NT2/D1 (cell line): ENCODE measurements around the gene MBNL1.

Experiments
- DNase-seq: peaks from one replicate; pipeline ENCODE4 v3.0.0-alpha.2; 2011; ENCODE audit warnings: low read depth, low spot score
- H3K27me3 ChIP-seq: 2 replicates; pipeline ENCODE4 v1.6.0; 2011; ENCODE audit warnings: mild to moderate bottlenecking; ENCODE audit not compliant: insufficient read length, insufficient read depth
- H3K36me3 ChIP-seq: 2 replicates; pipeline ENCODE4 v1.6.1; 2011; ENCODE audit warnings: mild to moderate bottlenecking, low read length, mixed read lengths; ENCODE audit not compliant: insufficient read depth, insufficient read length
- H3K4me1 ChIP-seq: 2 replicates; pipeline ENCODE4 v1.5.1; 2011; ENCODE audit not compliant: insufficient read depth, insufficient read length
- H3K4me3 ChIP-seq: 2 replicates; pipeline ENCODE4 v1.5.1; 2011; ENCODE audit warnings: low read depth; ENCODE audit not compliant: insufficient read length
- H3K9ac ChIP-seq: 2 replicates; pipeline ENCODE4 v1.6.0; 2011; ENCODE audit warnings: low read depth; ENCODE audit not compliant: insufficient read length
- H3K9me3 ChIP-seq: 2 replicates; pipeline ENCODE4 v1.5.1; 2011; ENCODE audit warnings: mild to moderate bottlenecking, low read length; ENCODE audit not compliant: insufficient read depth
- SUZ12 ChIP-seq: IDR thresholded peaks from 2 replicates; pipeline ENCODE4 v1.6.1; 2011; ENCODE audit not compliant: insufficient read length, insufficient read depth; ENCODE audit errors: extremely low read depth
- YY1 ChIP-seq: IDR thresholded peaks from 2 replicates; pipeline ENCODE4 v1.6.1; 2011; ENCODE audit not compliant: insufficient read length, insufficient read depth
- ZNF274 ChIP-seq: IDR thresholded peaks from 2 replicates; pipeline ENCODE4 v1.6.1; 2011; ENCODE audit warnings: mild to moderate bottlenecking, low read depth, low read length

Gene MBNL1, protein sequence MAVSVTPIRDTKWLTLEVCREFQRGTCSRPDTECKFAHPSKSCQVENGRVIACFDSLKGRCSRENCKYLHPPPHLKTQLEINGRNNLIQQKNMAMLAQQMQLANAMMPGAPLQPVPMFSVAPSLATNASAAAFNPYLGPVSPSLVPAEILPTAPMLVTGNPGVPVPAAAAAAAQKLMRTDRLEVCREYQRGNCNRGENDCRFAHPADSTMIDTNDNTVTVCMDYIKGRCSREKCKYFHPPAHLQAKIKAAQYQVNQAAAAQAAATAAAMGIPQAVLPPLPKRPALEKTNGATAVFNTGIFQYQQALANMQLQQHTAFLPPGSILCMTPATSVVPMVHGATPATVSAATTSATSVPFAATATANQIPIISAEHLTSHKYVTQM

DNA sequence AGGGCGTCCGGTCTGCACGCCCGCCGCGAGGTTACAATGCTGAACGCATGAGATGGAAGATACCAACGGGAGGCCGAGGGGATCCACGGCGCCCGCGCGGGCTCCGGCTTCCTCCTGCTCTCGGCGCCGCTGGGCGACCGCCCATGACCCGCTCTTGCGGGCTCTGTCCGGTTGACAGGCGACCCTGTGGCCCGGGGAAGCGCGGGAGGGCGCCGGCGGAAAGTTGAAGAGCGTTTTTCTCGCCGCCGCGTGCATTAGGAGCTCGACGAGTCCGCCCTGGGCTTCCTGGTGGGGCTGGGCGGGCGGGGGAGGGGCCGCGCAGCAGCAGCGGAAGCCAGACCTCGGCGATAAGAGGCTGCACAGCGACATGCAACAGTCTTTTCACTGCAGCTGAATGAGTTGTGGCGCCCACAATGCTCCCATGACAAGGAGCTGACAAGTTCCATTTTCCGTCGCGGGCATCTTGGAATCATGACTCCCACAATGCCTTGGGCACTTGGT, at the start of gene MBNL1:
MBNL1 (plus strand) TSS at position 375 of the 501 bp plus-strand sequence. CDS start 31,265 bp downstream, outside the sequence.
- no peaks in the 10 kb centered on the region for H3K36me3 ChIP-seq
- H3K27me3 ChIP-seq = peaks cover 33% of the 10 kb centered on the region
- H3K4me1 ChIP-seq = no peaks in the 10 kb centered on the region
- TF ChIP-seq SUZ12 = no peak
- no peak for TF ChIP-seq YY1
- no peak for TF ChIP-seq ZNF274
- H3K9ac ChIP-seq = peak within 1 kb of the TSS; percentile 69
- DNase-seq = peak; percentile 43
- H3K9me3 ChIP-seq = peaks cover 10% of the 10 kb centered on the region; the same call in 1 of the 2 replicates
- H3K4me3 ChIP-seq = peak within 1 kb of the TSS; percentile 83

DNA sequence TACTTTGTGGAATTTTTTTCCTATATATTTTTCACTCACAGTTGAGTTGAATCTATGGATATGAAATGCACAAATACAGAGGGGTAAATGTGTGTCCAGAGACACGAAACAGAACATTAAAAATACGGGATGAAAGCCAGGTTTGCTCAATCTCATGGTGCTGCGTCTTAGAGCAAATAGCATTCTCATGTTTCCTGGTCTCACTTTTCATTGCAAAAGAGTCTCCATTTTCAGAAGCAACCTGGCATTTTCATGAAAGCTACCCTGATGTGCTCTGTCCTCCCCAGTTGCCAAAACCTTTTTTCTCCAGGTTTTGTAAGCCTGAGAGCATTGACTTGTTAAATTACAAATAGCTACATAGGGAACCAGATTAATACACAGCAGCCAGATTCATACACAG, 49.5 kb upstream of the MBNL1 start:
- no peaks in the 10 kb centered on the region for H3K36me3 ChIP-seq
- H3K4me1 ChIP-seq = no peaks in the 10 kb centered on the region
- H3K9me3 ChIP-seq = peaks cover 15% of the 10 kb centered on the region; the same call in 1 of the 2 replicates
- H3K9ac ChIP-seq = no peak overlapping the region
- no peaks in the 10 kb centered on the region for H3K27me3 ChIP-seq
- H3K4me3 ChIP-seq = no peak overlapping the region
- no peak for DNase-seq
- TF ChIP-seq SUZ12 (no peak), ZNF274 (no peak), YY1 (no peak)

DNA sequence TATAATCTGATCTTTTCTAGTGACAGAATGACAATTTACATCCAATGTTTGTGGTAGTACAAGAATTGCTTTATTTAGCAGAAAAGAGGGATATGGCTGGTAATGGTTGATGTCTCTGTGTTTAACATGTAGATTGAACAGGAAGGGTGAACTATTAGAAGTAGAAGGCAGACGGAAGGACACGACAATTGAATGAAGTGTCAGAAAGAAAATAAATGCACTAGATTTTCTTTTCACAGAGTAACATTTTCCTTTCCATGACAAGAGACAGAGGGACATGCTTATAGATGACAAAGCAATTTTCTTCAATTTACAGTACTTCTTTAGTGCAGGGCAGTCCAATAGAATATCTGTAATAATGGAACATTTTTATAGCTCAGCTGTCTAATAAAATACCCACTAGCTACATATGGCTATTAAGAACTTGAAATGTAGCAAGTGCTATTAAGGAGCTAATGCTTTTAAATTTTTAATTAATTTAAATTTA, 48.9 kb upstream of the MBNL1 start:
- Histone ChIP-seq H3K27me3 (no peaks in the 10 kb centered on the region), H3K36me3 (no peaks in the 10 kb centered on the region), H3K4me3 (no peak overlapping the region), H3K9ac (no peak overlapping the region), H3K4me1 (no peaks in the 10 kb centered on the region), H3K9me3 (peaks cover 15% of the 10 kb centered on the region; the same call in 1 of the 2 replicates)
- TF ChIP-seq SUZ12 (no peak), YY1 (no peak), ZNF274 (no peak)
- DNase-seq = no peak

DNA sequence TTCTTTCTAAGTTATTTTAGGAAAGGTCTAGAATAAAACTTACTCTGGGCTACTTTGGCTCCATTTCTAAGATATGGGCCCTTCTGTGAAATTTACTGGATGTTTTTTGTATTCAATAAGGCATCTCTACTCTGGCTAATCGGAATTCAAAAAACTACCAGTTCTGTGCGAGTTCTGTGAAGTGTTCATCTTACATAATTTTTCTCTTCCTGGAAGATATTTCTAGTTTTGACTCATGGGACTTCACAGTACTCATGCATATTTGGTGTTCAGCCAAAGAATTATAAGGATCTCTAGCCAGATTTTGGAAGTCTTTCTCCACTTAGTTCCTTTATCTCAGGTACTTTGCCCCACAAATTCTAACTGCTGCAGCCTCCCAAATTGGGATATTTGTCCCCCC, 46.4 kb upstream of the MBNL1 start:
- DNase-seq = no peak
- no peak overlapping the region for H3K4me3 ChIP-seq
- TF ChIP-seq ZNF274 = no peak
- no peak for TF ChIP-seq YY1
- H3K9me3 ChIP-seq = peaks cover 8% of the 10 kb centered on the region; the same call in 1 of the 2 replicates
- H3K27me3 ChIP-seq = no peaks in the 10 kb centered on the region
- H3K36me3 ChIP-seq = no peaks in the 10 kb centered on the region
- no peaks in the 10 kb centered on the region for H3K4me1 ChIP-seq
- no peak overlapping the region for H3K9ac ChIP-seq

DNA sequence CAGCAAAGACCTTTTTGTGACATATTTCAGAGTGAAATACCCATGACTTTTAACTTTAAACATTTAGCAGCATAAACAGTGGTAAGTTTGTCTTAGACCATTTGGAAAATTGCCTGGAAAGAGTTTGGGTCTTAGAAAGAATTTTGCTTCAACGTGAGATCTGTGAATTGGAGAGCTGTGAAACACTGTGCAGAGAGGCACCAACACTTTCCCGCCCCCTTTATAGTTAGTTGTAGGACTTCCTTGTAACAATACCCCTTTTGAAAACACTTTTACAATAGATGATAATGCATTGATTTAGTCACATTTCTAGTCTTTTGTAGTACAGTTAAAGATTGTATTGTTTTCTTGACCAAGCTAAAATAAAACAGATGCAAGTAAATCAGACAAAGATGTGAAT, 43.5 kb upstream of the MBNL1 start:
- H3K9me3 ChIP-seq = no peaks in the 10 kb centered on the region
- no peak for TF ChIP-seq SUZ12
- TF ChIP-seq ZNF274 = no peak
- no peak for TF ChIP-seq YY1
- H3K36me3 ChIP-seq = no peaks in the 10 kb centered on the region
- no peak for DNase-seq
- H3K27me3 ChIP-seq = no peaks in the 10 kb centered on the region
- H3K4me3 ChIP-seq = no peak overlapping the region
- H3K9ac ChIP-seq = no peak overlapping the region
- H3K4me1 ChIP-seq = no peaks in the 10 kb centered on the region

DNA sequence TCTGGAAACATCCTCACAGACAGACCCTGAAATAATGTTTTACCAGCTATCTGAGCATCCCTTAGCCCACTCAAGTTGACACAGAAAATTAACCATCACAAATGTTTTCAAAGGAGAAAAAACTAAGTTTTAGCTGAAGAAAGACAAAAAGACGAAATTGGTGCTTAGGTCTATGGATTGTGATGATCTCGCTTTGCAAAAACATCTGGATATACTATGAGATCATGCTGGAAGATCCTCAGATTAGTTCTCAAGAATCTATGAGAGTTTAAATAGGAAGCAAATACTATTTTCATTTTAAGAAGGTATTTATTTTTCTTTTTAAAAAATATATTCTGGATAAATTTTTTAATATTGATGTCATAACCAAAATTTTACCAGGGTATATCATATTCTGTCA, 42.6 kb upstream of the MBNL1 start:
- no peak for DNase-seq
- H3K36me3 ChIP-seq = no peaks in the 10 kb centered on the region
- H3K9me3 ChIP-seq = no peaks in the 10 kb centered on the region
- no peaks in the 10 kb centered on the region for H3K27me3 ChIP-seq
- TF ChIP-seq ZNF274 = no peak
- TF ChIP-seq SUZ12 = no peak
- no peak for TF ChIP-seq YY1
- no peak overlapping the region for H3K4me3 ChIP-seq
- H3K9ac ChIP-seq = no peak overlapping the region
- no peaks in the 10 kb centered on the region for H3K4me1 ChIP-seq

DNA sequence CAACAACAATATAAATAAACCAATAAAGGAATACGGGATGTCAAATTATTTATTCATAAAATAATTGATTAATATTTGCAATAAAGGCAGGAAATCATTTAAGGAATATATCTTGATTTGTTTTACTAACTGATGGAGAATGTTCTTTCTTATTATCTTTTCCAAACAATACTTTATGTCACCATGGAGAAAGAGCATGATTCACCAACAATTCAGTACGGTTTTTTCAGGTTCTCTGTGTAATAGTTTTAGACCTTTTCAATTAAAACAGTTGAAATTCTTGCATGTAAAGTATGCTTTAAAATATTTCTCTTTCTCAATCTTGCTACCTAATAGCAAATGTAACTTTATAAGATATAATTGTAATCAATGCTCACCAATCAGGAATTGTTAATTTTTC, 41.7 kb upstream of the MBNL1 start:
- H3K9me3 ChIP-seq = no peaks in the 10 kb centered on the region
- no peaks in the 10 kb centered on the region for H3K27me3 ChIP-seq
- H3K9ac ChIP-seq = no peak overlapping the region
- no peaks in the 10 kb centered on the region for H3K36me3 ChIP-seq
- TF ChIP-seq YY1 (no peak), SUZ12 (no peak), ZNF274 (no peak)
- H3K4me1 ChIP-seq = no peaks in the 10 kb centered on the region
- H3K4me3 ChIP-seq = no peak overlapping the region
- no peak for DNase-seq

DNA sequence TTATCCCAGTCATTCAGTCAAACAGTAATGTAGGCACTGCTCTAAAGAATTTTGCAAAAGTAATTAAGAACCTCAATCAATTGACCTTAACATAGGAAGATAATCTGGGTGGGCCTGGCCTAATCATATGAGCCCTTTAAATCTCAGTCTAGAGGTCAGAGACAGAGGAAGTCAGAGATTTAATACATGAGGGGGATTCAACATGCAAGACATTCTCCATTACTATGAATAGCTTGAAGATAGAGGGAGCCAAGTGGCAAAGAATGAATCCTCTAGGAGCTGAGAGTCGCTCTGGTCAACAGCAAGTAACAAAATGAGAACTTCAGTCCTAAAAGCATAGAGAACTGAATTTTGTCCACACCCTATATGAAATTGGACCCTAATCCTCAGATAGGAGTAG, 39.0 kb upstream of the MBNL1 start:
- Histone ChIP-seq H3K9ac (no peak overlapping the region), H3K36me3 (no peaks in the 10 kb centered on the region), H3K27me3 (no peaks in the 10 kb centered on the region), H3K4me1 (no peaks in the 10 kb centered on the region), H3K9me3 (no peaks in the 10 kb centered on the region), H3K4me3 (no peak overlapping the region)
- no peak for TF ChIP-seq SUZ12
- no peak for TF ChIP-seq ZNF274
- no peak for TF ChIP-seq YY1
- DNase-seq = no peak
